Activated T-helper 9 cell treated with anti-CD3 and anti-CD28 coated beads, Interleukin-2, amount 50 U/mL, for 16 hours (primary cell): ENCODE results near the gene MSANTD1.

Experiments used
- DNase-seq: peaks from one replicate; pipeline ENCODE4 v3.0.0-alpha.2; 2020; ENCODE audit warnings: low read depth

Gene MSANTD1

GRCh38 chr4:3248178-3248480 lies 830 bp upstream of the MSANTD1 start:
- no peak for DNase-seq

GRCh38 chr4:3249711-3250437 lies 915 bp downstream of the MSANTD1 start:
- DNase-seq = no peak

DNA sequence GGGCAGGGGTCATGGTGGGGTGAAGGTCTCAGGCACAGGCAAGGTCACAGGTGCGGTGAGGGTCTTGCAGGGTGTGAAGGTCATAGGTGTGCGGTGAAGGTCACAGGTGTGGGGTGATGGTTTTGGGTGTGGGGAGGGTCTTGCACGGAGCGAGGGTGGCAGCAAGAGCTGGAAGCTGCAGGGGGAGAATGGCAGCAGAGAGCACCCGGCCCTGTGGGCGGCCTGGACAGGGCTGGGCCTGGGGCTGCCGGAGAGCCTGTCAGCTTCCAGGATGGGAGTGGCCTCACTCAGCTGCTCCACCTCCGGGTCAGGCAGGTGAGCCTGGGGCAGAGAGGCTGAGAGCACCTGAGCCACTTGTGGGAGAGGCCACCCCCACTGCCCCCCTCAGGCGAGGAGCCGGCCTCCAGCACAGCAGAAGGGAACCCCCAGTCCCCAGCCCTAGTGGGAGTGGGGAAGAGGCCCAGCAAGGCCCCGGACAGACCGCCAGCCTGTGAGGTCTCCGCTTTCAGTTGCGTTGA lies 1.5 kb downstream of the MSANTD1 start:
- no peak for DNase-seq

- DNase-seq = no peak
Measured at GRCh38 chr4:3250956-3251690, 2.2 kb downstream of the MSANTD1 start.

- no peak for DNase-seq
Measured at GRCh38 chr4:3251691-3252479, 2.9 kb downstream of the MSANTD1 start.

DNA sequence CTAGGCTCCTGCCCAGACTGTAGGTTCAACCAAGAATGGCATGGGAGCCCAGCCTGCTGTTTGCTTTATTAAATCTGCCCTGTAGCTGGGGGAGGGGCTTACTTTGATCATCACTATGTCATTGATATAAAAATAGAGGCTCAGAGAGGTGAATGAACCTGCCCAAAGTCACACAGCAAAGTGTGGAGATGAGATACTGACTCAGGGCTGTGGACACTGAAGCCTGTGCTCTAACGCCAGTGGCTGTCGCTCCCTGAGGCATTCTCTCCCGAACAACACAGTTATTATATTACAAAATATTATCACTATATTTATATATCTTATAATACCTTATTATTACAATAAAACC lies 3.5 kb downstream of the MSANTD1 start:
- DNase-seq = no peak

GRCh38 chr4:3252831-3253641 lies 4.1 kb downstream of the MSANTD1 start:
- DNase-seq = no peak

GRCh38 chr4:3253808-3254207 lies 4.8 kb downstream of the MSANTD1 start:
- no peak for DNase-seq

GRCh38 chr4:3254302-3255131 lies 5.6 kb downstream of the MSANTD1 start:
- no peak for DNase-seq

GRCh38 chr4:3255611-3256186 lies 6.7 kb downstream of the MSANTD1 start:
- no peak for DNase-seq

GRCh38 chr4:3256230-3257102 lies 7.5 kb downstream of the MSANTD1 start:
- DNase-seq = no peak

- no peak for DNase-seq
Measured at GRCh38 chr4:3257103-3257555, 8.2 kb downstream of the MSANTD1 start.

GRCh38 chr4:3257556-3258482 lies 8.9 kb downstream of the MSANTD1 start:
- DNase-seq = no peak

- no peak for DNase-seq
Measured at GRCh38 chr4:3261411-3262207, 12.7 kb downstream of the MSANTD1 start.

- DNase-seq = no peak
Measured at GRCh38 chr4:3262208-3263052, 13.5 kb downstream of the MSANTD1 start.

GRCh38 chr4:3263053-3263875 lies 14.3 kb downstream of the MSANTD1 start:
- no peak for DNase-seq
